T-cell (primary cell): ENCODE results near the gene MN1. TPM values are rescaled to one million over a fixed set of nuclear protein-coding genes. Genes with fewer than 3 reads are reported as not detected.

Source experiments
- ATAC-seq, 4 experiments: fragments of 200-7000 bp in 3 of 4; fragments of 150-1000 bp in 1 of 4; cut with Tn5 transposase; replicated peaks in 1 of 4; 1 replicate in 3 of 4; 2 replicates in 1 of 4; pipeline ENCODE4 v1.10.0; 2021; ENCODE audit warnings: moderate library complexity in 3 of 4, mild to moderate bottlenecking in 2 of 4, moderate number of reproducible peaks in 1 of 4
- CTCF ChIA-PET, 2 donors: fragments of 300-600 bp; sonication (Branson Sonifier 250); formaldehyde crosslinking; loops; one replicate each; lab custom pipeline; 2022; ENCODE audit warnings: antibody characterized with exemption in 2 of 2; lab: Charles Lee
- POLR2A ChIA-PET, 2 donors: fragments of 300-600 bp; sonication (Branson Sonifier 250); formaldehyde crosslinking; loops; one replicate each; lab custom pipeline; 2022; ENCODE audit warnings: antibody characterized with exemption in 2 of 2; lab: Charles Lee
- DNase-seq, 35 experiments: peaks; one replicate each; pipeline versions ENCODE4 v3.0.0 to v3.0.0-alpha.2; 2013 to 2023
- H3K27ac ChIP-seq: one replicate; pipeline ENCODE4 v1.5.1; 2013; ENCODE audit warnings: low read length
- H3K27me3 ChIP-seq, 2 experiments: replicated peaks in 1 of 2; 1 replicate in 1 of 2; 2 replicates in 1 of 2; pipeline versions ENCODE4 v1.6.1 to v1.7.0; 2013; ENCODE audit warnings: low read length in 1 of 2, mixed read lengths in 1 of 2; ENCODE audit not compliant: control insufficient read depth in 2 of 2, insufficient read depth in 2 of 2; ENCODE audit errors: extremely low read depth in 1 of 2
- H3K36me3 ChIP-seq, 2 donors: 1 replicate in 1 of 2; 2 replicates in 1 of 2; pipeline versions ENCODE4 v1.6.1 to v1.7.0; 2013; ENCODE audit warnings: low read length in 1 of 2; ENCODE audit not compliant: control insufficient read depth in 2 of 2, insufficient read depth in 1 of 2; ENCODE audit errors: extremely low read depth in 1 of 2
- H3K4me1 ChIP-seq, 2 experiments: 1 replicate in 1 of 2; 2 replicates in 1 of 2; pipeline versions ENCODE4 v1.6.1 to v1.7.0; 2013; ENCODE audit warnings: low read length in 2 of 2, mixed read lengths in 1 of 2; ENCODE audit not compliant: insufficient read depth in 2 of 2, control insufficient read depth in 1 of 2; ENCODE audit errors: extremely low read depth in 1 of 2
- H3K4me3 ChIP-seq, 2 donors: 1 replicate in 1 of 2; 2 replicates in 1 of 2; pipeline versions ENCODE4 v1.5.1 to v1.7.0; 2013; ENCODE audit warnings: mild to moderate bottlenecking in 2 of 2, low read length in 1 of 2, moderate library complexity in 1 of 2; ENCODE audit not compliant: control insufficient read depth in 1 of 2; ENCODE audit errors: extremely low read depth in 1 of 2
- H3K9me3 ChIP-seq: 2 replicates; pipeline ENCODE4 v1.7.0; 2013
- H3K27ac Mint-ChIP-seq, 2 donors: one replicate each; pipeline ENCODE4 v1.8.0; 2020 to 2021; ENCODE audit warnings: mild to moderate bottlenecking in 2 of 2, mixed read lengths in 2 of 2
- H3K27me3 Mint-ChIP-seq, 2 donors: one replicate each; pipeline ENCODE4 v1.8.0; 2021 to 2022; ENCODE audit warnings: mixed read lengths in 2 of 2
- H3K36me3 Mint-ChIP-seq: one replicate; pipeline ENCODE4 v1.8.0; 2021; ENCODE audit warnings: mixed read lengths
- H3K4me1 Mint-ChIP-seq, 3 donors: one replicate each; pipeline ENCODE4 v1.8.0; 2020 to 2022; ENCODE audit warnings: mixed read lengths in 3 of 3, mild to moderate bottlenecking in 1 of 3
- H3K4me3 Mint-ChIP-seq, 3 donors: one replicate each; pipeline ENCODE4 v1.8.0; 2020 to 2022; ENCODE audit warnings: mild to moderate bottlenecking in 3 of 3, mixed read lengths in 3 of 3, moderate library complexity in 3 of 3
- H3K9me3 Mint-ChIP-seq, 3 donors: one replicate each; pipeline ENCODE4 v1.8.0; 2020 to 2022; ENCODE audit warnings: mixed read lengths in 3 of 3
- WGBS: methylation state at CpG from one replicate; pipeline ENCODE4 v1.1.5; 2013; ENCODE audit warnings: missing lambda C conversion rate; ENCODE audit not compliant: insufficient coverage; 5-methylcytosine and 5-hydroxymethylcytosine counted together
- total RNA-seq, 35 experiments: library from RNA in 6 of 35; stranded (reverse) in 6 of 35; fragments of 120-200 nt in 1 of 35; gene quantifications; one replicate each; pipeline versions ENCODE4 v1.2.1 to v1.2.4 and lab custom pipeline; 2013 to 2026

MN1 gene
- total RNA-seq, 5 donors from 2014 or later (not counting 1 experiment from before 2014, with no cell fraction given), result 0.22 to 0.43 (median 0.32) TPM

DNA sequence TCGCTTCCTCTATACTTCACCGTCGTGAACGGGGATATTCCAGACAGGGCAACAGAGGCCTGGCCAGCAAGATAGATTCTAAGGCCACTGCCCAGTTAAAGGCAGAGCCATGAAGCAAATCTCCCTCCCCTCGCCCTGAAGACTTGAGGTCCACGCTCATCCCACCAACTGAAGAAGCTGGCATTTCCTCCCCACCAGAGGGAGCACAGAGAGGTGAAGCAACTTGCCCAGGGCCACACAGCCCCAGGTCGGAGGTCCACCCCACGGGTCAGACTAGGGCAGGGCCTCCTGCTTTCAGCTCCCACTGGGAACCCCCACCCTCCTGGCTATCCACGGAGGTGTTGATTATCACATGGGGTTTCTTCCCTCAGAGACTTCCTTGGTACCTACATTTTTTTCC, 27.4 kb downstream of the MN1 start:
- no peaks in the 10 kb centered on the region for H3K4me1 ChIP-seq
- Mint-ChIP-seq H3K4me1 (no peaks in the 10 kb centered on the region), H3K36me3 (no peaks in the 10 kb centered on the region), H3K9me3 (no peaks in the 10 kb centered on the region), H3K4me3 (no peak overlapping the region), H3K27me3 (peaks cover 10 to 17% of the 10 kb centered on the region in 2 donors), H3K27ac (no peak overlapping the region)
- 78% methylated on average over 6 of the region's 9 CpGs for WGBS
- H3K4me3 ChIP-seq, result no peak overlapping the region
- H3K27ac ChIP-seq, result no peak overlapping the region
- POLR2A ChIA-PET, result no interaction called here
- no peaks in the 10 kb centered on the region for H3K9me3 ChIP-seq
- ATAC-seq, result no peak
- no peak for DNase-seq
- H3K36me3 ChIP-seq, result no peaks in the 10 kb centered on the region
- CTCF ChIA-PET, result no interaction called here
- H3K27me3 ChIP-seq, result peaks cover 0 to 24% of the 10 kb centered on the region in 2 experiments

DNA sequence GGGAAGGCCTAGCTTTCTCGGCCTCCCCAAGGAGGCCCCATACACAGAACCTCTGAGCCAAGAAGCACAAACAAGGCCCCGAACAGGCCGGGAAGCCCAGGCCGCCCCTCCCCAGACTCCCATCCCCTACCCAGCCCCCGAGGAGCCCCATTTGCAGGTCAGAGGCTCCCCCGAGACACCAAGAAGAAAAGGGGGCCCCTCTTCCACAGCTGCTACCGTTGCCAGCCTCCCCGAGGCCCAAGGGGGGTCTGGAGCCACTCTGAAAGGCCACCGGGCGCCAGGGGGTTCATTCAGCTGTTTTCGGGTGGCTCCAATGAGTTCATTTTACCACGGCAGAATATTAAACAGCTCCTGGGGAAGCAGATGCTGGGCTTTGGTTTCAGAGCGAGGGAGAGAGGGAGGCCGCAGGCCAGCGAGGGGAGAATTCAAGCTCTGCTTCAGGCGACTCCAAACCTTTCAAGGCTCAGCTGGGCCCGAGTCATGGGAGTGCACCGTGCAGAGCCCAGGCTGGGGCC, 28.5 kb downstream of the MN1 start:
- POLR2A ChIA-PET, result no interaction called here
- Mint-ChIP-seq H3K9me3 (no peaks in the 10 kb centered on the region), H3K36me3 (no peaks in the 10 kb centered on the region), H3K27me3 (peaks cover 10 to 14% of the 10 kb centered on the region in 2 donors), H3K27ac (no peak overlapping the region), H3K4me1 (no peaks in the 10 kb centered on the region), H3K4me3 (no peak overlapping the region)
- 85% methylated on average over 17 of the region's 18 CpGs for WGBS
- Histone ChIP-seq H3K4me1 (no peaks in the 10 kb centered on the region), H3K4me3 (no peak overlapping the region), H3K36me3 (no peaks in the 10 kb centered on the region), H3K9me3 (no peaks in the 10 kb centered on the region), H3K27me3 (peaks cover 0 to 23% of the 10 kb centered on the region in 2 experiments), H3K27ac (no peak overlapping the region)
- no peak for ATAC-seq
- DNase-seq, result no peak
- CTCF ChIA-PET, result no interaction called here

DNA sequence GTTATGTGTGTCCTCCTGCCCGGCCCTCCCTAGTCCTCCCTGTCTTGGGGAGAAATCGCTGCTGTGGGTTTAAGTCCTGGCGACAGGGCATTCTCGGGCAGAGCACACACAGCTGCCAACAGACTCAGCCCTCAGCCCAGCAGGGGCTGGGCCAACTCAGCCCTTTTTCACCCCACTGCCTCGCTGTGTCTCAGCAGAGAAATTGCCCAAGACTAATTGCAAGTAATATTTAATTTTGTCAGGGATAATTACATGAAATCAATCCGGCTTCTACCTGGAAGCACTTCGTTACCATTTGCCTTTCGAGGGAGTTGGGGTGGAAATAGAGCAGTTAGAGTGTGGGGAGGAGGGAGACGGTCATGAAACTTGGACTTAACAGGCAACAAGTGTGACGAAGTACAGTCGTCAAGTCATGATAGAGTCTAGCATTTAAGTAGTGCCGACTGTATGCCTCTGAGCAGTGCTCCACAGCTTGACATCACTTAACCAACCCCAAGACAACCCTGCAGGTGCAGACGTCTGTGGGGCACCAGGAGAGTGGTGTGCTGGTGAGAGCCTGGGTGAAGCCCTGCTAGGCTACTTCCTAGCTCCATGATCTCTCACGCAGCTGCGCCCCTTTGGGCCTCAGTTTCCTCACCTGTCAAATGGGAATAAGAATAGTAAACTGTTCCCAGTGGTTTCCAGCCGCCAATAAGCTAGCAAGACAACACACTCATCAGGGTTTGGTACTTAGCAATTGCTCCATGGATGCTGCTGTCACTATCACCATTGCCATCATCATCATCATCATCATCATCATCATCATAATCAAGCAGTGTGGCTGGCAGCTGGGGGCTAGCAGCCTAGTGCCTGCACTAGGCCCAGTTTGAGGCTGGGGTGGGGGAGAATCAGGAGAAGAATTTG, 29.2 kb downstream of the MN1 start:
- Histone ChIP-seq H3K27ac (no peak overlapping the region), H3K4me1 (no peaks in the 10 kb centered on the region), H3K27me3 (peaks cover 0 to 23% of the 10 kb centered on the region in 2 experiments), H3K9me3 (no peaks in the 10 kb centered on the region), H3K36me3 (no peaks in the 10 kb centered on the region), H3K4me3 (no peak overlapping the region)
- Mint-ChIP-seq H3K4me1 (no peaks in the 10 kb centered on the region), H3K27me3 (peaks cover 10 to 14% of the 10 kb centered on the region in 2 donors), H3K36me3 (no peaks in the 10 kb centered on the region), H3K4me3 (no peak overlapping the region), H3K9me3 (no peaks in the 10 kb centered on the region), H3K27ac (no peak overlapping the region)
- ChIA-PET CTCF (no interaction called here), POLR2A (no interaction called here)
- no peak for DNase-seq
- no peak for ATAC-seq
- 93% methylated on average over 6 of the region's 16 CpGs for WGBS

DNA sequence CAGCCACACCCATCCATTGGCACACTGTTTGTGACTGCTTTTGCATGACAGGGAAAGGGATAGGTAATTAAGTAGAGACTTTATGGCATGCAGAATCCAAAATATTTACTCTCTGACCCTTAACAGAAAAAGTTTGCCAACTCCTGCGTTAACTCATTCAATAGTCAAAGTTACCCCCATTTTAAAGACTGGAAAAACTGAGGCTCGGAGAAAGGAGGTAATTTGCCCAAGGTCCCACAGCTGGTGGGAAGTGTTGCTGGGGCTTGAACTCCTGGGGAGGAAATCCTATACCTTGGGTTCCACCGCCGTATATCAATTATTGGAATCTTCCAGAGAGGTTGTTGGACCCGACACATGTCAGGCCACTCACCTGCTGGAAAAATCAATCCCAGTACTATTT, 29.9 kb downstream of the MN1 start:
- Histone ChIP-seq H3K4me3 (no peak overlapping the region), H3K9me3 (no peaks in the 10 kb centered on the region), H3K36me3 (no peaks in the 10 kb centered on the region), H3K27ac (no peak overlapping the region), H3K4me1 (no peaks in the 10 kb centered on the region), H3K27me3 (peaks cover 0 to 24% of the 10 kb centered on the region in 2 experiments)
- 100% methylated on average over 1 of the region's 5 CpGs for WGBS
- no peak for ATAC-seq
- Mint-ChIP-seq H3K4me1 (no peaks in the 10 kb centered on the region), H3K27ac (no peak overlapping the region), H3K4me3 (no peak overlapping the region), H3K27me3 (peaks cover 10 to 11% of the 10 kb centered on the region in 2 donors), H3K36me3 (no peaks in the 10 kb centered on the region), H3K9me3 (no peaks in the 10 kb centered on the region)
- DNase-seq, result no peak
- POLR2A ChIA-PET, result no interaction called here
- CTCF ChIA-PET, result interaction anchor here in 1 of 2 donors (0.7 kb wide), 1 partner anchor 1427 kb away, joined by 4 read pairs; no protein-coding TSS in a partner anchor

DNA sequence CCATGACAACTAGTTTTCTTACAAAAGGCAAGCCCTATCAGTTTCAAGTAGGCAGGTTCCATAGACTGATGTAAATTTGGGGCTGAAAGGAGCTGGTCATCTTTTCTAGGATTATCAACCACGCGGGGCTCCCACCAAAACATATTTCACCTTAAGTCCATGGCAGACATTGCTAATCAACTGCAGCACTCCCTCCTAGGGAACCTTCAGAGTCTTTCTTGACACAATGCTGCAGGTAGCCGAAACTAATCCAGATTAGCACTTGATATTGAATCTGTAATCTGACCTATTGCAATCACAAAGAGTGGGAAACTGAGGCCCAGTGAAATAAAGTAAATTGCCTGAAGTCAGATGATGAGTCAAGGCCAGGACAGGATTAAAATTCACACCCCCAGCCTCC, 32.5 kb downstream of the MN1 start:
- Histone ChIP-seq H3K9me3 (no peaks in the 10 kb centered on the region), H3K4me3 (no peak overlapping the region), H3K4me1 (no peaks in the 10 kb centered on the region), H3K36me3 (no peaks in the 10 kb centered on the region), H3K27ac (no peak overlapping the region), H3K27me3 (peaks cover 0 to 13% of the 10 kb centered on the region in 2 experiments)
- no peak overlapping the region for H3K4me3 Mint-ChIP-seq
- no peaks in the 10 kb centered on the region for H3K9me3 Mint-ChIP-seq
- CTCF ChIA-PET, result no interaction called here
- POLR2A ChIA-PET, result no interaction called here
- no peaks in the 10 kb centered on the region for H3K4me1 Mint-ChIP-seq
- DNase-seq (no peak), ATAC-seq (no peak)
- H3K27ac Mint-ChIP-seq, result no peak overlapping the region
- WGBS, result no CpG with 5 or more reads among the region's 3 CpGs
- H3K27me3 Mint-ChIP-seq, result peaks cover 2 to 3% of the 10 kb centered on the region in 2 donors
- H3K36me3 Mint-ChIP-seq, result no peaks in the 10 kb centered on the region

DNA sequence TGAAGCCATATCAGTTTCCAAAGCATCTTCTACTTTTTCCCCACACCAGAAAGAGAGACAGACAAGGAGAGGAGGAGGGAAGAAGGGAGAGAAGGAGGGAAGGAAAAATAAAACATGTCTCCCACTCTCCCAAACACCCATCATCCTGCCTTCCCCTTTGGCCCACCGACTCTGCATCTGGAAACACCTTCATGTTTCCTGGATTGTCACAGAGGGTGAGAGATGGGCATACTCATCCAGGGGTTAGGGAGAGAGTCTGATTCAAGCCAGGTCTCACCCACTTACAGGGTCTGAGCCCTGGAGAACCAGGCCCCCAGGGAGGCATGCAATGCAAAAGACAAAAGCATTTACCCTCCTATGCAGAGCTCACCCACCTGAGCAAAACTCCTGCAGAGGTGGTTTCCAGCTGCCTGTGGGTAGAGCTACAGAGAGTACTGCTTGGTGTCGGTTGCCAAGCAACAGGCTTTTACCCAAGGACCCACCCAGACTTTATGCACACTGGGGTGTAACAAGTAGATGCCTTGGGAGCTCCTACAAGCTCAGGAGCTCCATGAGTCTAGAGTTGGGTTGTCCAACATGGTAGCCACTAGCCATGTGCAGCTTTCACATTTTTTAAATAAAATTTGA, 33.4 kb downstream of the MN1 start:
- H3K9me3 ChIP-seq, result no peaks in the 10 kb centered on the region
- no peaks in the 10 kb centered on the region for H3K9me3 Mint-ChIP-seq
- CTCF ChIA-PET, result no interaction called here
- no peak overlapping the region for H3K4me3 ChIP-seq
- peaks cover 2 to 3% of the 10 kb centered on the region in 2 donors for H3K27me3 Mint-ChIP-seq
- no peaks in the 10 kb centered on the region for H3K36me3 ChIP-seq
- H3K27ac Mint-ChIP-seq, result no peak overlapping the region
- WGBS, result no CpG with 5 or more reads among the region's 2 CpGs
- POLR2A ChIA-PET, result no interaction called here
- H3K27ac ChIP-seq, result no peak overlapping the region
- peaks cover 0 to 13% of the 10 kb centered on the region in 2 experiments for H3K27me3 ChIP-seq
- H3K4me1 Mint-ChIP-seq, result no peaks in the 10 kb centered on the region
- H3K4me1 ChIP-seq, result no peaks in the 10 kb centered on the region
- no peak overlapping the region for H3K4me3 Mint-ChIP-seq
- no peak for DNase-seq
- no peaks in the 10 kb centered on the region for H3K36me3 Mint-ChIP-seq
- ATAC-seq, result no peak
